ENCODE data around the gene CLCN7. TPM values are rescaled to one million over a fixed set of nuclear protein-coding genes. Genes with fewer than 3 reads are reported as not detected.
"Not testable (repeated sequence)": the region's sequence is repeated elsewhere in the genome, so short reads cannot be mapped to it uniquely, and the experiment has no call there.

The CLCN7 gene
- total RNA-seq, 4 donors from 2014 or later: 50.3 to 144 (median 89.9) TPM

DNA sequence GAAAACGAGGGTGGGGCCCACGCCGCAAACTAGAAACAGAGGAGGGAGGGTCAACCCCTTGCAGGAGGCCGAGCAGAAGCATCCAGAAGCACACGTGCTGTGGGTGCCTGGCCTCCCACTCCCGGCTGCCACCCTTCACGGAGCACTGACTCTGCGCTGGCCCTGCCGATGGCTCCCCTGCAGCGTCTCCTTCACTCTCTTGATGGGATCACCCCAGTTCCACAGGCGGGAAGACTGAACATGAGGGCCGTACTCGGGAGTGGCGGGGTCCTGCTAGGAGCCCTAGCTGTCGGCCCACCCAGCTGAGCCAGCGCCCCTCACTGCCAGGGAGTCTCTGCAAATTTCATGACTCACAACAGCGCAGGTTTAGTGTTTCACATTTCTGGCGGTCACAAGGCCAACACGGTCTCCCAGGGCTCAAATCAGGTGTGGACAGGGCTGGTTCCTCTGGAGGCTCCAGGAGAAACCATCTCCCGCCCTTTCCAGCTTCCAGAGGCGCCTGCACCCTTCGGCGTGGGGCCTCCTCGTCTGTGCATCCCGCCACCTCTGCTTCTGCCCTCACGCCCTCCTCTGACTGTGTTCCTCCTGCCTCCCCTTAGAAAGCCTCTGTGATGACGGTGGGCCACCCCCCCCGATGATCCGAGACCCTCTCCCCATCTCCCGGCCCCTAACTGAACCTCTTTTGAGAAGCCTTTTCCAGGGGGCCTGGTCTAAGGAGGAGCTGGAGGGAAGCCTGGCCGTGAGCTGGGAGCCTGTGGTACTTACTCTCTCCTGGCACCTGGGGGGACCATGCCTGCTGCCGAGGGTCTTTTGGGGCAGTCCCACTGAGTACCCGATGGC lies 11.9 kb upstream of the CLCN7 start:
- intact Hi-C loops (cut with DNase I): no loop called here
- DNase-seq: no peak
- Histone ChIP-seq H3K9me3 (no peaks in the 10 kb centered on the region), H3K27ac (no peak overlapping the region), H3K4me1 (no peaks in the 10 kb centered on the region), H3K36me3 (no peaks in the 10 kb centered on the region), H3K27me3 (no peaks in the 10 kb centered on the region), H3K4me3 (replicated peaks in 1 of 3) (no peak overlapping the region)
- 81 to 84% methylated on average over 26 to 30 of the region's 33 CpGs for WGBS, 2 donors
- no peak for TF ChIP-seq POLR2A (IDR thresholded peaks at IDR 0.05)
- TF ChIP-seq, protein P1, sequence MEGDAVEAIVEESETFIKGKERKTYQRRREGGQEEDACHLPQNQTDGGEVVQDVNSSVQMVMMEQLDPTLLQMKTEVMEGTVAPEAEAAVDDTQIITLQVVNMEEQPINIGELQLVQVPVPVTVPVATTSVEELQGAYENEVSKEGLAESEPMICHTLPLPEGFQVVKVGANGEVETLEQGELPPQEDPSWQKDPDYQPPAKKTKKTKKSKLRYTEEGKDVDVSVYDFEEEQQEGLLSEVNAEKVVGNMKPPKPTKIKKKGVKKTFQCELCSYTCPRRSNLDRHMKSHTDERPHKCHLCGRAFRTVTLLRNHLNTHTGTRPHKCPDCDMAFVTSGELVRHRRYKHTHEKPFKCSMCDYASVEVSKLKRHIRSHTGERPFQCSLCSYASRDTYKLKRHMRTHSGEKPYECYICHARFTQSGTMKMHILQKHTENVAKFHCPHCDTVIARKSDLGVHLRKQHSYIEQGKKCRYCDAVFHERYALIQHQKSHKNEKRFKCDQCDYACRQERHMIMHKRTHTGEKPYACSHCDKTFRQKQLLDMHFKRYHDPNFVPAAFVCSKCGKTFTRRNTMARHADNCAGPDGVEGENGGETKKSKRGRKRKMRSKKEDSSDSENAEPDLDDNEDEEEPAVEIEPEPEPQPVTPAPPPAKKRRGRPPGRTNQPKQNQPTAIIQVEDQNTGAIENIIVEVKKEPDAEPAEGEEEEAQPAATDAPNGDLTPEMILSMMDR (IDR thresholded peaks at IDR 0.05): no peak

DNA sequence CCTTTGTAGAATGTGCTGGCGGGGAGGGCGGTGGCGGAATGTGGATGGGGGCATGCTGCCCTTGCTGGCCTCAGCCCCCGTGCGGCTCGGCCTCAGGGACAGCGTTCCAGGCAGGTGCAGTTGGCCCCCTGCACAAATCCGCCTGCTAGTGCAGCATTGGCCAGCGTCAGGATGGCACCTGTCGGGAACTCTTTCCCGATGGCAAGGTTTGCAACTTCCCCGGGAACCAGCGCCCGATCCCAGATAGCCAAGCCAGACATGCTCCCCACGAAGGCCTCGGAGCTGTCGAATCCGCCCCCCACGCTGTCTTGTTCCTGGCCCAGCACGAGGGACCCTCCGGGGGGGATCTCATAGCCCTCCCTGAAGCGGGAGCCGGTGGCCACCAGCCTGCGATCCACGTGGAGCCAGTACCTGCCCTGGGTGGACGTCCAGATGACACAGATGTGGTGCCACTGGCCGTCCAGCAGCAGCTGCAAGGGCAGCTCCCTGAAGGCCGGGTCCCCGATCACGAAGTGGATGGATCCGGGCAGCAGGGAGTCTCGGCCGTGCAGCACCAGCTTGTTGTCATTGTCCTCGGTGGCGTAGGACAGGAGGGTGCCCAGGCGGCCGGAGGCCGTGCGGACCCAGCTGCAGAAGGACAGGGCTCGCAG lies 11.1 kb upstream of the CLCN7 start:
- no peak for DNase-seq
- H3K27ac ChIP-seq: no peak overlapping the region
- no peaks in the 10 kb centered on the region for H3K36me3 ChIP-seq
- no peaks in the 10 kb centered on the region for H3K4me1 ChIP-seq
- H3K4me3 ChIP-seq (replicated peaks in 1 of 3): no peak overlapping the region
- intact Hi-C loops (cut with DNase I): no loop called here
- H3K27me3 ChIP-seq: no peaks in the 10 kb centered on the region
- no peak for TF ChIP-seq POLR2A (IDR thresholded peaks at IDR 0.05)
- TF ChIP-seq, protein P1 (IDR thresholded peaks at IDR 0.05): no peak
- H3K9me3 ChIP-seq: no peaks in the 10 kb centered on the region
- 90 to 91% methylated on average over 26 to 31 of the region's 40 CpGs for WGBS, 2 donors

DNA sequence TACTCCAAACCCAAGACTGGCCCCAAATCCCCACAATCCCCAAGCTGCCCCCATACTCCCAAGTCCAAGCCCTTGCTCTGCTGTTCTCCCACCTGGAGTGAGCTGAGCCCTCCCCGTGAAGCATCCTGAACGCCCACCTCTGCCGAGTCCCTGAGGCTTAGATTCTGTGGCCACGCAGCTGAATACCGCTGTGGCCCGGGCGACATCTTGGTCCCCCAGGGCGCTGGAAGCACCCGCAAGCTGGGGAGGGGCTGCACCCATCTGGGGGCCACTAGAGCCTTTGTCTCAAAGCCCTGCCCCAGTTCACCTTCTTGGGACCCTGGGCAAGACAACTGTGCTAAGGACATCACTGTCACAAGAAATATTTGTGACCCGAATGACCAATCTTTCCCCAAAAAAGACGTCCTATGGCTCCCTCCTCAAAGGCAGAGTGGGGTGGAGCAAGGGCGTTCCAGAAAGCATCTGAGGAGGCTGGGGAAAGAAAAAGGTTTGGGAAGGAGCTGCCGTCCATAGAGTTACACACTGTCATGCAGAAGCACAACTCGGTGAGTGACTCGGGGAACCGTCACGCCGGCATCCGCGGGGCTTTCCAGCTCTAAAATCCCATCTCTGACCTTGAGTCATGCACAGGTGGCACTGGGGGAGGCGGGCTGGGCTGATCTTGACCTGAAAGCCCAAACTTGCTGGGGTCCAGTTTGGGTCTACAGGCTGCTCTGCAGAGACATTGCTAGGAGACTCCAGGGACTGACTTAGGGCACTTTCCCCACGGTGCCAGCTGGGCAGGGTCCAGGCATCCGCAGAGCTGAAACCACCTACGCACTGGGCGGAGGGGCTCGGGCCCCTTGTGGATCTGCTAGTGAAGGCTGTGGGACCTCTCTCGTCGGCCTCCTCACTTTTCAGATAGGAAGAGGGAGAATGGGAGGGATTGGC lies 7.3 kb upstream of the CLCN7 start:
- no peak overlapping the region for H3K4me3 ChIP-seq (replicated peaks in 1 of 3)
- no peaks in the 10 kb centered on the region for H3K36me3 ChIP-seq
- no peaks in the 10 kb centered on the region for H3K27me3 ChIP-seq
- intact Hi-C loops (cut with DNase I): no loop called here
- no peaks in the 10 kb centered on the region for H3K4me1 ChIP-seq
- H3K9me3 ChIP-seq: no peaks in the 10 kb centered on the region
- WGBS, 2 donors: 79 to 83% methylated on average over 19 to 25 of the region's 28 CpGs
- H3K27ac ChIP-seq: no peak overlapping the region
- no peak for DNase-seq
- TF ChIP-seq, protein P1 (IDR thresholded peaks at IDR 0.05): no peak
- no peak for TF ChIP-seq POLR2A (IDR thresholded peaks at IDR 0.05)

DNA sequence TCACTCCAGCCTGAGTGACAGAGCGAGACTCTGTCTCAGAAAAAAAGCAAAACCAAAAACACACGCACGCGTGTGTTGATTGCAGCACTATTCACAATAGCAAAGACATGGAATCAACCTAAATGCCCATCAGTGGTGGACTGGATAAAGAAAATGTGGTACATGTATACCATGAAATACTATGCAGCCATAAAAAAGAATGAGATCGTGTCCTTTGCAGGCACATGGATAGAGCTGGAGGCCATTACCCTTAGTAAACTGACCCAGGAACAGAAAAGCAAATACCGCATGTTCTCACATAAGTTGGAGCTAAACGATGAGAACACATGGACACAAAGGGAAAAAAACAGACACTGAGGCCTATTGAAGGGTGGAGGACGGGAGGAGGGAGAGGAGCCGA lies 4.1 kb upstream of the CLCN7 start:
- not testable (repeated sequence) for H3K27me3 ChIP-seq; H3K36me3 ChIP-seq; H3K9me3 ChIP-seq; H3K4me3 ChIP-seq (replicated peaks in 1 of 3); DNase-seq; H3K27ac ChIP-seq
- 95 to 96% methylated on average over 9 of the region's 9 CpGs for WGBS, 2 donors
- intact Hi-C loops (cut with DNase I): loop anchor here (5.0 to 10.0 kb wide), 2 partner anchors 67 to 134 kb away; partner anchors contain the start of gene UNKL
- peaks cover 9 to 10% of the 10 kb centered on the region in 2 donors for H3K4me1 ChIP-seq

DNA sequence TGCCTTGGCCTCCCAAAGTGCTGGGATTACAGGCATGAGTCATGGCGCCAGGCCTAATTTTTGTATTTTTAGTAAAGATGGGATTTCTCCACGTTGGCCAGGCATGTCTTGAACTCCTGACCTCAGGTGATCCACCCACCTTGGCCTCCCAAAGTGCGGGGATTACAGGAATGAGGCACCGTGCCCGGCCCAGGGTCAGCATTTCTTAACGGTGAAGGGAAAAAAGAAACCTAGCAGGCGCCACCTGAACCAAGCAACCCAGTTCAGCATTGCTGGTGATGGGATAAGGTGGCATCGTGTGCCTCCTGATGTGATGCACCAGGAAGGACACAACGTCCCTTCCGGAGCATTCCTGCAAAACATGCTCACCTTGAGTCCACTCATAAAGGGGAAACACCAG lies 2.2 kb upstream of the CLCN7 start:
- H3K27me3 ChIP-seq: no peaks in the 10 kb centered on the region
- peaks cover 15 to 16% of the 10 kb centered on the region in 2 donors for H3K4me1 ChIP-seq
- H3K36me3 ChIP-seq: no peaks in the 10 kb centered on the region
- intact Hi-C loops (cut with DNase I): loop anchor here (5.0 to 10.0 kb wide), 2 partner anchors 65 to 132 kb away; partner anchors contain the start of gene UNKL
- H3K9me3 ChIP-seq: no peaks in the 10 kb centered on the region
- H3K4me3 ChIP-seq (replicated peaks in 1 of 3): no peak overlapping the region
- H3K27ac ChIP-seq: no peak overlapping the region
- WGBS, 2 donors: 87 to 96% methylated on average over 10 of the region's 10 CpGs
- no peak for DNase-seq
- TF ChIP-seq POLR2A (IDR thresholded peaks at IDR 0.05): no peak
- TF ChIP-seq, protein P1 (IDR thresholded peaks at IDR 0.05): no peak

Data from thyroid gland (tissue), 4 donors.